Measurements from ENCODE around the gene TACC3. TPM values are rescaled to one million over a fixed set of nuclear protein-coding genes. Genes with fewer than 3 reads are reported as not detected.

The TACC3 gene
- total RNA-seq, 5 donors from 2014 or later (not counting 1 experiment from before 2014, with no cell fraction given): 100 to 138 (median 127) TPM

GRCh38 chr4:1767061-1767769, 45.9 kb downstream of the TACC3 start:
- POLR2A ChIA-PET: no interaction called here
- Histone ChIP-seq H3K9me3 (no peaks in the 10 kb centered on the region), H3K4me1 (ENCODE audit: control insufficient read depth in 1 of 2, extremely low read depth in 1 of 2, insufficient read depth in 2 of 2, low read length in 2 of 2) (peaks cover 2 to 18% of the 10 kb centered on the region in 2 experiments), H3K4me3 (ENCODE audit: control insufficient read depth in 1 of 2, extremely low read depth in 1 of 2, low read length in 1 of 2) (no peak overlapping the region), H3K27ac (ENCODE audit: low read length) (no peak overlapping the region), H3K27me3 (replicated peaks in 1 of 2; ENCODE audit: control insufficient read depth in 2 of 2, extremely low read depth in 1 of 2, insufficient read depth in 2 of 2, low read length in 1 of 2) (peaks cover 0 to 82% of the 10 kb centered on the region in 2 experiments), H3K36me3 (ENCODE audit: control insufficient read depth in 2 of 2, extremely low read depth in 1 of 2, insufficient read depth in 1 of 2, low read length in 1 of 2) (no peaks in the 10 kb centered on the region)
- peak; percentile 13 to 41 (median 23) for ATAC-seq (replicated peaks in 1 of 4)
- 1% methylated on average over 50 of the region's 84 CpGs for WGBS (ENCODE audit: insufficient coverage)
- H3K36me3 Mint-ChIP-seq: no peaks in the 10 kb centered on the region
- peaks cover 0 to 7% (median 5%) of the 10 kb centered on the region in 3 donors for H3K4me1 Mint-ChIP-seq
- no peak overlapping the region for H3K27ac Mint-ChIP-seq
- peak in 1 of 35 experiments; percentile 12 for DNase-seq
- H3K4me3 Mint-ChIP-seq: peak overlapping the region in 1 of 3 donors; percentile 64
- CTCF ChIA-PET: interaction anchor here in 1 of 2 donors (1.1 kb wide), 1 partner anchor 10 kb away, joined by 4 read pairs; no protein-coding TSS in a partner anchor
- H3K9me3 Mint-ChIP-seq: no peaks in the 10 kb centered on the region
- peaks cover 7 to 40% of the 10 kb centered on the region in 2 donors for H3K27me3 Mint-ChIP-seq

- H3K36me3 ChIP-seq (ENCODE audit: control insufficient read depth in 2 of 2, extremely low read depth in 1 of 2, insufficient read depth in 1 of 2, low read length in 1 of 2): no peaks in the 10 kb centered on the region
- 22% methylated on average over 3 of the region's 32 CpGs for WGBS (ENCODE audit: insufficient coverage)
- H3K4me1 ChIP-seq (ENCODE audit: control insufficient read depth in 1 of 2, extremely low read depth in 1 of 2, insufficient read depth in 2 of 2, low read length in 2 of 2): peaks cover 2 to 18% of the 10 kb centered on the region in 2 experiments
- ATAC-seq (replicated peaks in 1 of 4): peak; percentile 26 to 71 (median 37)
- Mint-ChIP-seq H3K9me3 (no peaks in the 10 kb centered on the region), H3K4me3 (peak overlapping the region; percentile 49 to 64 (median 55)), H3K4me1 (peaks cover 0 to 7% (median 5%) of the 10 kb centered on the region in 3 donors), H3K27me3 (peaks cover 3 to 37% of the 10 kb centered on the region in 2 donors), H3K36me3 (no peaks in the 10 kb centered on the region), H3K27ac (no peak overlapping the region)
- peaks cover 0 to 82% of the 10 kb centered on the region in 2 experiments for H3K27me3 ChIP-seq (replicated peaks in 1 of 2; ENCODE audit: control insufficient read depth in 2 of 2, extremely low read depth in 1 of 2, insufficient read depth in 2 of 2, low read length in 1 of 2)
- no peak overlapping the region for H3K27ac ChIP-seq (ENCODE audit: low read length)
- peak in 13 of 35 experiments; percentile 12 to 40 (median 20) for DNase-seq
- ChIA-PET POLR2A (interaction anchor here in 1 of 2 donors (0.6 kb wide), 1 partner anchor 21 kb away, joined by 9 read pairs; no protein-coding TSS in a partner anchor), CTCF (interaction anchor here (0.6 to 1.1 kb wide), 3 partner anchors 9 to 112 kb away, joined by 3 to 4 read pairs (median 3); no protein-coding TSS in a partner anchor)
- H3K9me3 ChIP-seq: no peaks in the 10 kb centered on the region
- no peak overlapping the region for H3K4me3 ChIP-seq (ENCODE audit: control insufficient read depth in 1 of 2, extremely low read depth in 1 of 2, low read length in 1 of 2)
Observed at GRCh38 chr4:1767770-1768366, 46.5 kb downstream of the TACC3 start.

DNA sequence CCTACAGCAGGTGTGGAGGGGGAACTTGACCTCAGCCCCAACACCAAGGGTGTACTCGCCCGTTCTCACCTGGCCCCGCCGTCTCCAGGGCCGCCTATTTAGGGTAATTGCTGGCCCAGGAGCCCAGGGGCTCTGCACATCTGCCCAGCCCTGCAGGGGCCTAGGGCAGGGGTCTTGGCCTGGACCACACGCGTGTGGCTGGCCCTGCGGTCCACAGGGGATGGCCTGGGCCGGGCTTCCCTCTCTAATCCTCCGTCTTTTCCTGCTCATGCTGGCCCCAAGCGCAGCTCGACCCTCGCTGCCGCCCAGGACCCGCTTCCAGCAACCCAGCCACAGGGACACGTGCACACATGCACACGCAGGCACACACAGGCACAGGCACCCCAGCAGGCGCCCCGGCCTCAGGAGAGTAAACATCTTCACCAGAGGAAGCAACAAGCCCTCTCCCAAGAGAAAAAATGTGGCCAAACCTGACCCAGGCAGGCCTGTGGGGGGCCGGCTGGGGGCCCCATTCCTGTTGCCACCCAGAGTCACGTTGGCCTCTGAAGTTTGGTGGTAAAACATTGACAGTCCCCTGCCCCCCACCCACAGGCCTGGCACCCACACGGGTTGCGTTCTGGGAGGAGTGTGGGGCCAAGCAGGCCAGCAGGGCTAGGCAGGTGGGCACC, 47.2 kb downstream of the TACC3 start:
- no peak for DNase-seq
- H3K27me3 Mint-ChIP-seq: peaks cover 3 to 35% of the 10 kb centered on the region in 2 donors
- H3K27ac Mint-ChIP-seq: peak overlapping the region in 1 of 2 donors; percentile 74
- no peaks in the 10 kb centered on the region for H3K9me3 Mint-ChIP-seq
- H3K4me3 ChIP-seq (ENCODE audit: control insufficient read depth in 1 of 2, extremely low read depth in 1 of 2, low read length in 1 of 2): no peak overlapping the region
- H3K27me3 ChIP-seq (replicated peaks in 1 of 2; ENCODE audit: control insufficient read depth in 2 of 2, extremely low read depth in 1 of 2, insufficient read depth in 2 of 2, low read length in 1 of 2): peaks cover 0 to 83% of the 10 kb centered on the region in 2 experiments
- ATAC-seq (replicated peaks in 1 of 4): no peak
- peak overlapping the region; percentile 55 to 73 (median 64) for H3K4me3 Mint-ChIP-seq
- no peaks in the 10 kb centered on the region for H3K36me3 ChIP-seq (ENCODE audit: control insufficient read depth in 2 of 2, extremely low read depth in 1 of 2, insufficient read depth in 1 of 2, low read length in 1 of 2)
- ChIA-PET CTCF (interaction anchor here (0.6 to 1.1 kb wide), 3 partner anchors 9 to 111 kb away, joined by 3 to 4 read pairs (median 3); no protein-coding TSS in a partner anchor), POLR2A (interaction anchor here in 1 of 2 donors (0.6 kb wide), 1 partner anchor 20 kb away, joined by 9 read pairs; no protein-coding TSS in a partner anchor)
- peaks cover 0 to 7% (median 5%) of the 10 kb centered on the region in 3 donors for H3K4me1 Mint-ChIP-seq
- 76% methylated on average over 19 of the region's 23 CpGs for WGBS (ENCODE audit: insufficient coverage)
- peaks cover 2 to 18% of the 10 kb centered on the region in 2 experiments for H3K4me1 ChIP-seq (ENCODE audit: control insufficient read depth in 1 of 2, extremely low read depth in 1 of 2, insufficient read depth in 2 of 2, low read length in 2 of 2)
- H3K36me3 Mint-ChIP-seq: no peaks in the 10 kb centered on the region
- H3K27ac ChIP-seq (ENCODE audit: low read length): no peak overlapping the region
- H3K9me3 ChIP-seq: no peaks in the 10 kb centered on the region

- H3K4me1 Mint-ChIP-seq: peaks cover 0 to 7% (median 5%) of the 10 kb centered on the region in 3 donors
- H3K36me3 Mint-ChIP-seq: no peaks in the 10 kb centered on the region
- ChIA-PET POLR2A (no interaction called here), CTCF (no interaction called here)
- peaks cover 0 to 82% of the 10 kb centered on the region in 2 experiments for H3K27me3 ChIP-seq (replicated peaks in 1 of 2; ENCODE audit: control insufficient read depth in 2 of 2, extremely low read depth in 1 of 2, insufficient read depth in 2 of 2, low read length in 1 of 2)
- H3K27ac ChIP-seq (ENCODE audit: low read length): no peak overlapping the region
- no peaks in the 10 kb centered on the region for H3K9me3 Mint-ChIP-seq
- no peaks in the 10 kb centered on the region for H3K9me3 ChIP-seq
- WGBS (ENCODE audit: insufficient coverage): 84% methylated on average over 6 of the region's 6 CpGs
- peaks cover 3 to 30% of the 10 kb centered on the region in 2 donors for H3K27me3 Mint-ChIP-seq
- H3K4me3 Mint-ChIP-seq: no peak overlapping the region
- no peak for ATAC-seq (replicated peaks in 1 of 4)
- H3K36me3 ChIP-seq (ENCODE audit: control insufficient read depth in 2 of 2, extremely low read depth in 1 of 2, insufficient read depth in 1 of 2, low read length in 1 of 2): no peaks in the 10 kb centered on the region
- no peak for DNase-seq
- peaks cover 2 to 18% of the 10 kb centered on the region in 2 experiments for H3K4me1 ChIP-seq (ENCODE audit: control insufficient read depth in 1 of 2, extremely low read depth in 1 of 2, insufficient read depth in 2 of 2, low read length in 2 of 2)
- no peak overlapping the region for H3K27ac Mint-ChIP-seq
- no peak overlapping the region for H3K4me3 ChIP-seq (ENCODE audit: control insufficient read depth in 1 of 2, extremely low read depth in 1 of 2, low read length in 1 of 2)
Observed at GRCh38 chr4:1769692-1770091, 48.4 kb downstream of the TACC3 start.

GRCh38 chr4:1770245-1770644, 48.9 kb downstream of the TACC3 start:
- no peaks in the 10 kb centered on the region for H3K9me3 Mint-ChIP-seq
- Histone ChIP-seq H3K27me3 (replicated peaks in 1 of 2; ENCODE audit: control insufficient read depth in 2 of 2, extremely low read depth in 1 of 2, insufficient read depth in 2 of 2, low read length in 1 of 2) (peaks cover 0 to 78% of the 10 kb centered on the region in 2 experiments), H3K4me1 (ENCODE audit: control insufficient read depth in 1 of 2, extremely low read depth in 1 of 2, insufficient read depth in 2 of 2, low read length in 2 of 2) (peaks cover 2 to 18% of the 10 kb centered on the region in 2 experiments), H3K27ac (ENCODE audit: low read length) (no peak overlapping the region), H3K9me3 (no peaks in the 10 kb centered on the region), H3K36me3 (ENCODE audit: control insufficient read depth in 2 of 2, extremely low read depth in 1 of 2, insufficient read depth in 1 of 2, low read length in 1 of 2) (no peaks in the 10 kb centered on the region), H3K4me3 (ENCODE audit: control insufficient read depth in 1 of 2, extremely low read depth in 1 of 2, low read length in 1 of 2) (no peak overlapping the region)
- H3K27me3 Mint-ChIP-seq: peaks cover 3 to 25% of the 10 kb centered on the region in 2 donors
- no peaks in the 10 kb centered on the region for H3K36me3 Mint-ChIP-seq
- H3K4me1 Mint-ChIP-seq: peaks cover 0 to 7% (median 5%) of the 10 kb centered on the region in 3 donors
- ChIA-PET CTCF (no interaction called here), POLR2A (no interaction called here)
- no peak for DNase-seq
- ATAC-seq (replicated peaks in 1 of 4): no peak
- no peak overlapping the region for H3K27ac Mint-ChIP-seq
- 81% methylated on average over 6 of the region's 33 CpGs for WGBS (ENCODE audit: insufficient coverage)
- no peak overlapping the region for H3K4me3 Mint-ChIP-seq

DNA sequence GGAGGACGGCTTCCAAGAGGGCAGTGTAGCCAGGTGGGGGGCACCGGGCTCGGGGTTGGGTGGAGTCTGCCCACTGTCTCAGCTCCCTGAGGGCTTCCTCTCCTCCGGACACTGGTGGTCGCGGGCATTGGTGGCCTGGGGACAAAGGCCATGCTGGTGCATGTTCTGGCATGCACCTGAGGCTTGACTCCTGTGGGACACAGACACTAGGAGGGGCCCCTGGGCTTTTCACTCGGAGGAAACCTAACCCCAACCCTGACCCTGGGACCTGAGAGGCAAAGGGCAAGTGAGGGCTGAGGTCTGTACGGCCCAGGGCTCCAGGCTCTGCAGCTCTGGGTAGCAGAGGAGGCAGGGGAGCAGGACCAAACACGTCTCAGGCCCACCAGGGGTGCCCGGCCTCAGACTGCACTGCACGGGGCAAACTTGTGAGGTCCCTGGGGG, 49.5 kb downstream of the TACC3 start:
- POLR2A ChIA-PET: no interaction called here
- peaks cover 2 to 18% of the 10 kb centered on the region in 2 experiments for H3K4me1 ChIP-seq (ENCODE audit: control insufficient read depth in 1 of 2, extremely low read depth in 1 of 2, insufficient read depth in 2 of 2, low read length in 2 of 2)
- DNase-seq: no peak
- Mint-ChIP-seq H3K27me3 (peaks cover 0 to 21% of the 10 kb centered on the region in 2 donors), H3K9me3 (no peaks in the 10 kb centered on the region), H3K27ac (no peak overlapping the region), H3K4me3 (no peak overlapping the region), H3K4me1 (peaks cover 0 to 7% (median 5%) of the 10 kb centered on the region in 3 donors), H3K36me3 (no peaks in the 10 kb centered on the region)
- H3K27ac ChIP-seq (ENCODE audit: low read length): no peak overlapping the region
- WGBS (ENCODE audit: insufficient coverage): 88% methylated on average over 6 of the region's 11 CpGs
- CTCF ChIA-PET: no interaction called here
- peaks cover 0 to 72% of the 10 kb centered on the region in 2 experiments for H3K27me3 ChIP-seq (replicated peaks in 1 of 2; ENCODE audit: control insufficient read depth in 2 of 2, extremely low read depth in 1 of 2, insufficient read depth in 2 of 2, low read length in 1 of 2)
- H3K36me3 ChIP-seq (ENCODE audit: control insufficient read depth in 2 of 2, extremely low read depth in 1 of 2, insufficient read depth in 1 of 2, low read length in 1 of 2): no peaks in the 10 kb centered on the region
- H3K4me3 ChIP-seq (ENCODE audit: control insufficient read depth in 1 of 2, extremely low read depth in 1 of 2, low read length in 1 of 2): no peak overlapping the region
- no peaks in the 10 kb centered on the region for H3K9me3 ChIP-seq
- ATAC-seq (replicated peaks in 1 of 4): no peak
